ENCODE data around the gene PTCD1. TPM values are rescaled to one million over a fixed set of nuclear protein-coding genes. Genes with fewer than 3 reads are reported as not detected.

PTCD1 gene
- total RNA-seq, 1 donor = 7.6 TPM

GRCh38 chr7:99369767-99370391 is 68.7 kb downstream of the PTCD1 start:
- Histone ChIP-seq H3K79me2 (ENCODE audit: insufficient read depth, low read length) (peaks cover 2% of the 10 kb centered on the region), H2AFZ (ENCODE audit: low read length) (no peak overlapping the region), H3K4me3 (ENCODE audit: insufficient read depth, low read length) (no peak overlapping the region), H3K36me3 (ENCODE audit: insufficient read depth, low read length) (peaks cover 22% of the 10 kb centered on the region), H3K4me1 (ENCODE audit: insufficient read depth, low read length) (peaks cover 12% of the 10 kb centered on the region), H3K27ac (ENCODE audit: low read depth, low read length) (no peak overlapping the region), H4K20me1 (ENCODE audit: insufficient read depth, low read length) (peaks cover 3% of the 10 kb centered on the region), H3K27me3 (ENCODE audit: insufficient read depth, low read length) (no peaks in the 10 kb centered on the region), H3K9me3 (ENCODE audit: low read depth, low read length) (no peaks in the 10 kb centered on the region), H3K4me2 (ENCODE audit: insufficient read depth, low read length) (peak overlapping the region; percentile 6)
- peak; percentile 91 for DNase-seq (ENCODE audit: insufficient read length, low spot score, missing footprints)
- no peak for TF ChIP-seq CTCF (IDR thresholded peaks at IDR 0.05; ENCODE audit: extremely low read depth, low read depth, low read length)

- H3K4me3 ChIP-seq (ENCODE audit: insufficient read depth, low read length) = no peak overlapping the region
- peaks cover 31% of the 10 kb centered on the region for H3K36me3 ChIP-seq (ENCODE audit: insufficient read depth, low read length)
- no peaks in the 10 kb centered on the region for H3K79me2 ChIP-seq (ENCODE audit: insufficient read depth, low read length)
- no peaks in the 10 kb centered on the region for H3K9me3 ChIP-seq (ENCODE audit: low read depth, low read length)
- H4K20me1 ChIP-seq (ENCODE audit: insufficient read depth, low read length) = peaks cover 3% of the 10 kb centered on the region
- H2AFZ ChIP-seq (ENCODE audit: low read length) = no peak overlapping the region
- peaks cover 11% of the 10 kb centered on the region for H3K4me1 ChIP-seq (ENCODE audit: insufficient read depth, low read length)
- H3K4me2 ChIP-seq (ENCODE audit: insufficient read depth, low read length) = no peak overlapping the region
- H3K27me3 ChIP-seq (ENCODE audit: insufficient read depth, low read length) = no peaks in the 10 kb centered on the region
- DNase-seq (ENCODE audit: insufficient read length, low spot score, missing footprints) = no peak
- TF ChIP-seq CTCF (IDR thresholded peaks at IDR 0.05; ENCODE audit: extremely low read depth, low read depth, low read length) = no peak
- H3K27ac ChIP-seq (ENCODE audit: low read depth, low read length) = no peak overlapping the region
Observed at GRCh38 chr7:99368750-99369389, 69.7 kb downstream of the PTCD1 start.

Other genes starting within 250 kb of the PTCD1 start
- not detected in 2 replicates for gene KPNA7, start 230.7 kb downstream of the PTCD1 start, total RNA-seq
- gene MYH16, start 166.0 kb downstream of the PTCD1 start, total RNA-seq = under 0.01 TPM in 1 of 2 replicates, not detected in the other
- gene ARPC1A, start 112.9 kb downstream of the PTCD1 start, total RNA-seq = 132 and 158 TPM in 2 replicates
- gene ARPC1B, start 64.1 kb downstream of the PTCD1 start, total RNA-seq = 248 and 273 TPM in 2 replicates
- 33.0 and 33.7 TPM in 2 replicates for gene PDAP1, start 30.2 kb downstream of the PTCD1 start, total RNA-seq
- gene BUD31, start 29.8 kb downstream of the PTCD1 start, total RNA-seq = 122 and 124 TPM in 2 replicates
- 80.2 and 101 TPM in 2 replicates for gene CPSF4, start 145 bp upstream of the PTCD1 start, total RNA-seq
- gene ATP5MF, start 27.4 kb upstream of the PTCD1 start, total RNA-seq = 330 and 342 TPM in 2 replicates
- 5.0 and 6.9 TPM in 2 replicates for gene ZNF789, start 34.1 kb upstream of the PTCD1 start, total RNA-seq
- gene ZNF394, start 61.5 kb upstream of the PTCD1 start, total RNA-seq = 32.1 and 34.7 TPM in 2 replicates
- gene ZKSCAN5, start 65.9 kb upstream of the PTCD1 start, total RNA-seq = 12.3 and 12.7 TPM in 2 replicates
- 7.6 and 8.5 TPM in 2 replicates for gene FAM200A, start 113.3 kb upstream of the PTCD1 start, total RNA-seq
- gene ZNF655, start 119.8 kb upstream of the PTCD1 start, total RNA-seq = 75.1 and 76.7 TPM in 2 replicates
- gene TMEM225B, start 159.5 kb upstream of the PTCD1 start, total RNA-seq = 0.29 and 0.72 TPM in 2 replicates
- 11.9 and 12.7 TPM in 2 replicates for gene ZSCAN25, start 178.1 kb upstream of the PTCD1 start, total RNA-seq
- under 0.01 TPM in 2 replicates for gene CYP3A5, start 241.2 kb upstream of the PTCD1 start, total RNA-seq